ENCODE data around the gene SERINC5.

SERINC5 gene

DNA sequence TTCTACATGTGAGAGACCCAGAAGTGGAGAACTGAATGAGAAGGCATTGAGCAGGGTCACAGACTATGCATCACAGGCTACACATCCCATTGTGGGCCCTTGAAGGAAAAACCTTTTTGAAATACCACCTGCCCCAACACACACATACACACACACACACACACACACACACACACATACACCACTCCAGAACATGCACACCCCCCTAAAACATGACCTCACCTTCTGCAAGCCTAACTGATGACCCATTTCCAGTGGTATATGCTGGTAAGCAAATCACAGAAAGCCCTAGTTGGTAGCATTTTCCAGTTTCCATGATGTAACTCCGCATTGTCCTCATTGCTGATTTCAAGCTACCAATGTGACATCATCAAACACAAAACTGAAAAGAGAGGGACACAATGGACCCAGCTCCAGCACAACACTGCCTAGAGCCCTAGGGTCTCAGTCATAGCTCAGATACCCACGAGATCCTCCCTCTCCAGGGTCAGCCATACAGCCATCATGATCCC is 184.3 kb downstream of the SERINC5 start:
- no peak for TF ChIP-seq SPI1 (IDR thresholded peaks at IDR 0.05; ENCODE audit: borderline replicate concordance, low read depth)
- DNase-seq (ENCODE audit: low read depth in 1 of 2, low spot score in 1 of 2), result no peak
- H3K4me3 ChIP-seq (replicated peaks; ENCODE audit: insufficient read depth, low read length), result no peak overlapping the region
- H3K27ac ChIP-seq (replicated peaks), result no peak overlapping the region
- H3K27me3 ChIP-seq (ENCODE audit: insufficient read depth, poor library complexity, severe bottlenecking), result no peaks in the 10 kb centered on the region

DNA sequence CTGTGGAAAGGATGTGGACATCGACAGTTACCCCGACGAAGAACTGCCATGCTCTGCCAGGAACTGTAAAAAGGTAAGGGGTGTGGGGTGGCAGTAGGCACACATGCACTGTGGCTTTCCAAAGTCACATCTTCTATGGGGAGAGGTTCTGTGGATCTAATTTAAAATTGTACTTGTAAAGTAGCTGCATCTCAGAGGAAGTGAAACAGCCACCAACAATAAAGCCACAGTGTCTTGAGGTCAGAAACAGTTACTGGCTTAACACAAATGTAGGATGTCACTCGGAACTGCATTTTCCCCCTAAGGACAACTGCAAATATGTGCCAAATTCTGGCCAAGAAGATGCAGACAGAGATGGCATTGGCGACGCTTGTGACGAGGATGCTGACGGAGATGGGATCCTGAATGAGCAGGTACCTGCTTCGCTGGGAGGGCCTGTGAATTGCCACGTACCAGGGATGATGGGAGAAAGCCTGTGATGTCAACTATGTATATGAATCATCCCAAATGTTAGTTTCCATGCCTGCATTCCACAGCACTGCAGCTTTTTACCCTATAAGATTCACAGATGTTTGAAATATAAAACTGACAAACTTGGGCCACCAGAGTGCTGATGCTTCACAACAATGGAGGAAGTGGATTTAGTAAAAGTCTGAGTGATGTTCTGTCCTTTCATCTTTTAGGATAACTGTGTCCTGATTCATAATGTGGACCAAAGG is 185.4 kb downstream of the SERINC5 start:
- Histone ChIP-seq H3K4me3 (replicated peaks; ENCODE audit: insufficient read depth, low read length) (peak overlapping the region; percentile 36), H3K27ac (replicated peaks) (no peak overlapping the region), H3K27me3 (ENCODE audit: insufficient read depth, poor library complexity, severe bottlenecking) (no peaks in the 10 kb centered on the region)
- TF ChIP-seq GABPA (IDR thresholded peaks at IDR 0.05; ENCODE audit: low read depth), result no peak
- TF ChIP-seq SPI1 (IDR thresholded peaks at IDR 0.05; ENCODE audit: borderline replicate concordance, low read depth), result no peak
- TF ChIP-seq, protein P1, sequence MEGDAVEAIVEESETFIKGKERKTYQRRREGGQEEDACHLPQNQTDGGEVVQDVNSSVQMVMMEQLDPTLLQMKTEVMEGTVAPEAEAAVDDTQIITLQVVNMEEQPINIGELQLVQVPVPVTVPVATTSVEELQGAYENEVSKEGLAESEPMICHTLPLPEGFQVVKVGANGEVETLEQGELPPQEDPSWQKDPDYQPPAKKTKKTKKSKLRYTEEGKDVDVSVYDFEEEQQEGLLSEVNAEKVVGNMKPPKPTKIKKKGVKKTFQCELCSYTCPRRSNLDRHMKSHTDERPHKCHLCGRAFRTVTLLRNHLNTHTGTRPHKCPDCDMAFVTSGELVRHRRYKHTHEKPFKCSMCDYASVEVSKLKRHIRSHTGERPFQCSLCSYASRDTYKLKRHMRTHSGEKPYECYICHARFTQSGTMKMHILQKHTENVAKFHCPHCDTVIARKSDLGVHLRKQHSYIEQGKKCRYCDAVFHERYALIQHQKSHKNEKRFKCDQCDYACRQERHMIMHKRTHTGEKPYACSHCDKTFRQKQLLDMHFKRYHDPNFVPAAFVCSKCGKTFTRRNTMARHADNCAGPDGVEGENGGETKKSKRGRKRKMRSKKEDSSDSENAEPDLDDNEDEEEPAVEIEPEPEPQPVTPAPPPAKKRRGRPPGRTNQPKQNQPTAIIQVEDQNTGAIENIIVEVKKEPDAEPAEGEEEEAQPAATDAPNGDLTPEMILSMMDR (IDR thresholded peaks at IDR 0.05; ENCODE audit: insufficient read depth, low read length), result no peak
- TF ChIP-seq POLR2AphosphoS5 (IDR thresholded peaks at IDR 0.05; ENCODE audit: low read depth), result no peak
- TF ChIP-seq, protein P2, sequence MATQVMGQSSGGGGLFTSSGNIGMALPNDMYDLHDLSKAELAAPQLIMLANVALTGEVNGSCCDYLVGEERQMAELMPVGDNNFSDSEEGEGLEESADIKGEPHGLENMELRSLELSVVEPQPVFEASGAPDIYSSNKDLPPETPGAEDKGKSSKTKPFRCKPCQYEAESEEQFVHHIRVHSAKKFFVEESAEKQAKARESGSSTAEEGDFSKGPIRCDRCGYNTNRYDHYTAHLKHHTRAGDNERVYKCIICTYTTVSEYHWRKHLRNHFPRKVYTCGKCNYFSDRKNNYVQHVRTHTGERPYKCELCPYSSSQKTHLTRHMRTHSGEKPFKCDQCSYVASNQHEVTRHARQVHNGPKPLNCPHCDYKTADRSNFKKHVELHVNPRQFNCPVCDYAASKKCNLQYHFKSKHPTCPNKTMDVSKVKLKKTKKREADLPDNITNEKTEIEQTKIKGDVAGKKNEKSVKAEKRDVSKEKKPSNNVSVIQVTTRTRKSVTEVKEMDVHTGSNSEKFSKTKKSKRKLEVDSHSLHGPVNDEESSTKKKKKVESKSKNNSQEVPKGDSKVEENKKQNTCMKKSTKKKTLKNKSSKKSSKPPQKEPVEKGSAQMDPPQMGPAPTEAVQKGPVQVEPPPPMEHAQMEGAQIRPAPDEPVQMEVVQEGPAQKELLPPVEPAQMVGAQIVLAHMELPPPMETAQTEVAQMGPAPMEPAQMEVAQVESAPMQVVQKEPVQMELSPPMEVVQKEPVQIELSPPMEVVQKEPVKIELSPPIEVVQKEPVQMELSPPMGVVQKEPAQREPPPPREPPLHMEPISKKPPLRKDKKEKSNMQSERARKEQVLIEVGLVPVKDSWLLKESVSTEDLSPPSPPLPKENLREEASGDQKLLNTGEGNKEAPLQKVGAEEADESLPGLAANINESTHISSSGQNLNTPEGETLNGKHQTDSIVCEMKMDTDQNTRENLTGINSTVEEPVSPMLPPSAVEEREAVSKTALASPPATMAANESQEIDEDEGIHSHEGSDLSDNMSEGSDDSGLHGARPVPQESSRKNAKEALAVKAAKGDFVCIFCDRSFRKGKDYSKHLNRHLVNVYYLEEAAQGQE (IDR thresholded peaks at IDR 0.05; ENCODE audit: insufficient replicate concordance, low read depth), result no peak
- DNase-seq (ENCODE audit: low read depth in 1 of 2, low spot score in 1 of 2), result no peak

DNA sequence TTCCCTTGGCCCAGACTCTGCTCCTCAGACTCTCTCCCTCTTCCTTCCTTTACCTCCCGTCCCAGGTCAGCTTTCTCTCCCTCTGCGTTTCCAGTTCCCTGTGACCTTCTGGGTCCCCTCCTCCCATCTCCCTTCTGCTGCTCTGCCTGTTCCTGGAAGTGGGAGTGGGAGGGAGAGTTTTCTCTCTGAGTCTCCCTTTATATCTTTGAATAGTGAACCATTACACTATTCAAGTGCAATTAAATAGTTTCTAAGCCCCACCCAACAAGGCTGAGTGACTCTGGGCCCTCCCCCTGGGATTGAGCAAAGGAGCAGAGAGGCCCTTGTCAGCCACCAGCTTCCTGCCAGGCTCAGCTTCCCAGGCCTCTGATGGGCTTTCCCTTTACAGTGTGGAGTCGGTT is 185.9 kb downstream of the SERINC5 start:
- peak overlapping the region; percentile 36 for H3K4me3 ChIP-seq (replicated peaks; ENCODE audit: insufficient read depth, low read length)
- DNase-seq (ENCODE audit: low read depth in 1 of 2, low spot score in 1 of 2), result no peak
- peak overlapping the region; percentile 21; the same call in 1 of the 2 replicates for H3K27ac ChIP-seq (replicated peaks)
- TF ChIP-seq SPI1 (IDR thresholded peaks at IDR 0.05; ENCODE audit: borderline replicate concordance, low read depth) (no peak), POLR2AphosphoS5 (IDR thresholded peaks at IDR 0.05; ENCODE audit: low read depth) (no peak), GABPA (IDR thresholded peaks at IDR 0.05; ENCODE audit: low read depth) (no peak)
- TF ChIP-seq, protein P1 (IDR thresholded peaks at IDR 0.05; ENCODE audit: insufficient read depth, low read length), result no peak
- TF ChIP-seq, protein P2 (IDR thresholded peaks at IDR 0.05; ENCODE audit: insufficient replicate concordance, low read depth), result no peak
- no peaks in the 10 kb centered on the region for H3K27me3 ChIP-seq (ENCODE audit: insufficient read depth, poor library complexity, severe bottlenecking)

DNA sequence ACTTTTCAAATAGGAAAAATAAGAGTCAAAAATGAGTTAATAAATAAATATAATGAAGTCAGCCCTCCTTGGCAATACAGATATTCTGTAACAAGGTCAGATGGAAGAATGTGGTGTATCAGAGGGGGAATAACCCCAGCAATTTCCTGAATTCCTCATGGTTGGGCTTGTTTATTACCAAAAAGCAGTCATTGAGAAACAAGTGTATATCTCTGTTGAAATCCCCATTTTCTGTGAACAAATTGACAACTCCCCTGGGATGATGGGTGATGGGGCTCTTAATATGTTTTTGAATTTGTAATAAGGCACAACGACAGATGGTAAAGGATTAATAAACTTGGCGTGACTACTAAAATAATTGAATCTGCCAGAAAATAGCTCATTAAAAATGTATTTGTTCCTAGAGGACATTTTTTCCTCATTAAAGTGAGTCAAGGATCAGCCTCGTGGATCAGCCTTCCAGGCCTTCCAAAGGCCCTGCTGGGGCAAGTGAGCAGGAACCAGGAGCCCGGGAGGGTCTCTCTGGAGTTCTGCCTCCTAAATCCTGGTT is 186.5 kb downstream of the SERINC5 start:
- no peak for DNase-seq (ENCODE audit: low read depth in 1 of 2, low spot score in 1 of 2)
- Histone ChIP-seq H3K27me3 (ENCODE audit: insufficient read depth, poor library complexity, severe bottlenecking) (no peaks in the 10 kb centered on the region), H3K27ac (replicated peaks) (peak overlapping the region; percentile 21), H3K4me3 (replicated peaks; ENCODE audit: insufficient read depth, low read length) (no peak overlapping the region)
- TF ChIP-seq, protein P2 (IDR thresholded peaks at IDR 0.05; ENCODE audit: insufficient replicate concordance, low read depth), result no peak
- no peak for TF ChIP-seq GABPA (IDR thresholded peaks at IDR 0.05; ENCODE audit: low read depth)
- TF ChIP-seq POLR2AphosphoS5 (IDR thresholded peaks at IDR 0.05; ENCODE audit: low read depth), result no peak
- no peak for TF ChIP-seq SPI1 (IDR thresholded peaks at IDR 0.05; ENCODE audit: borderline replicate concordance, low read depth)
- TF ChIP-seq, protein P1 (IDR thresholded peaks at IDR 0.05; ENCODE audit: insufficient read depth, low read length), result no peak
